Keratinocyte (primary cell): ENCODE results near the gene FUT7. TPM values are rescaled to one million over a fixed set of nuclear protein-coding genes. Genes with fewer than 3 reads are reported as not detected.

ENCODE experiments used
- DNase-seq: peaks from one replicate; pipeline ENCODE4 v3.0.0-alpha.2; 2011; ENCODE audit warnings: low read depth, missing footprints, low spot score
- FAIRE-seq: peaks from 2 replicates; lab custom pipeline; 2011; peaks lifted over from hg19 to GRCh38; lab: Jason Lieb, UNC
- H2AFZ ChIP-seq: 2 replicates; pipeline ENCODE4 v1.6.0; 2012; ENCODE audit warnings: low read length, control low read depth, inconsistent platforms; ENCODE audit not compliant: control insufficient read depth
- H3K27ac ChIP-seq: 2 replicates; pipeline ENCODE4 v1.5.1; 2011; ENCODE audit warnings: low read length; ENCODE audit not compliant: control insufficient read depth, insufficient read depth
- H3K27me3 ChIP-seq: 3 replicates; pipeline ENCODE4 v1.6.0; 2011; ENCODE audit warnings: low read length; ENCODE audit not compliant: control insufficient read depth, insufficient read depth; ENCODE audit errors: extremely low read depth
- H3K36me3 ChIP-seq, 2 experiments: 2 replicates in 1 of 2; 3 replicates in 1 of 2; pipeline ENCODE4 v1.5.1; 2011; ENCODE audit warnings: low read length in 2 of 2, mild to moderate bottlenecking in 1 of 2; ENCODE audit not compliant: control insufficient read depth in 2 of 2, insufficient read depth in 2 of 2; ENCODE audit errors: extremely low read depth in 1 of 2
- H3K4me1 ChIP-seq: 3 replicates; pipeline ENCODE4 v1.5.1; 2011; ENCODE audit warnings: low read length; ENCODE audit not compliant: control insufficient read depth, insufficient read depth; ENCODE audit errors: extremely low read depth
- H3K4me2 ChIP-seq: 3 replicates; pipeline ENCODE4 v1.6.0; 2011; ENCODE audit warnings: low read depth, low read length; ENCODE audit not compliant: control insufficient read depth, insufficient read depth; ENCODE audit errors: extremely low read depth
- H3K4me3 ChIP-seq, 3 experiments: fragments of 200-600 bp in 1 of 3; sonication (generic) in 1 of 3; 2 replicates in 2 of 3; 3 replicates in 1 of 3; pipeline ENCODE4 v1.5.1; 2011 to 2016; ENCODE audit warnings: low read length in 3 of 3, mild to moderate bottlenecking in 3 of 3, control low read depth in 2 of 3, inconsistent platforms in 1 of 3, low read depth in 1 of 3, mixed read lengths in 1 of 3, mixed run types in 1 of 3, moderate library complexity in 1 of 3; ENCODE audit not compliant: control insufficient read depth in 2 of 3, insufficient read depth in 2 of 3; ENCODE audit errors: extremely low read depth in 1 of 3
- H3K79me2 ChIP-seq: 2 replicates; pipeline ENCODE4 v1.6.0; 2012; ENCODE audit warnings: low read length; ENCODE audit not compliant: control insufficient read depth, insufficient read depth
- H3K9ac ChIP-seq: 3 replicates; pipeline ENCODE4 v1.6.0; 2011; ENCODE audit warnings: low read length; ENCODE audit not compliant: control insufficient read depth, insufficient read depth; ENCODE audit errors: extremely low read depth
- H3K9me1 ChIP-seq: 3 replicates; pipeline ENCODE4 v1.6.0; 2011; ENCODE audit warnings: low read length; ENCODE audit not compliant: control insufficient read depth, insufficient read depth; ENCODE audit errors: extremely low read depth
- H3K9me3 ChIP-seq: 2 replicates; pipeline ENCODE4 v1.5.1; 2012; ENCODE audit warnings: low read depth, low read length; ENCODE audit not compliant: control insufficient read depth
- H4K20me1 ChIP-seq: 3 replicates; pipeline ENCODE4 v1.6.0; 2011; ENCODE audit warnings: low read length; ENCODE audit not compliant: control insufficient read depth, insufficient read depth; ENCODE audit errors: extremely low read depth
- EZH2 ChIP-seq: IDR thresholded peaks from one replicate; pipeline ENCODE4 v1.6.1; 2012; ENCODE audit warnings: inconsistent platforms, mild to moderate bottlenecking, low read length, moderate library complexity
- dilution Hi-C: fragments of 300-500 bp; cut with MboI; formaldehyde crosslinking; loops from one replicate; pipeline ENCODE4 v1.7.0; 2020; ENCODE audit warnings: low sequenced_read_pairs; ENCODE audit not compliant: extremely low pct_ligation_motif_present
- polyA plus RNA-seq, 5 experiments: library from polyadenylated mRNA; depleted of rRNA in 3 of 5; stranded (reverse) in 3 of 5; stranded (forward) in 1 of 5; unstranded in 1 of 5; fragments of >200 nt; gene quantifications; 1 replicate in 1 of 5; 2 replicates in 3 of 5; 3 replicates in 1 of 5; pipeline versions ENCODE4 v1.2.1 to v1.2.3, GENCODE V29; 2011 to 2012; ENCODE audit warnings: missing spikeins in 2 of 5, low read depth in 1 of 5, low replicate concordance in 1 of 5
- TF ChIP-seq, protein P1 (sequence below), 3 experiments: IDR thresholded peaks in 1 of 3; conservative IDR thresholded peaks in 1 of 3; optimal IDR thresholded peaks in 1 of 3; 2 replicates in 2 of 3; 3 replicates in 1 of 3; pipeline versions ENCODE3 to v1.5.1; 2011; ENCODE audit warnings: low read length in 3 of 3, mild to moderate bottlenecking in 3 of 3, moderate library complexity in 2 of 3, control low read depth in 1 of 3, inconsistent platforms in 1 of 3; ENCODE audit not compliant: insufficient read depth in 2 of 3; ENCODE audit errors: extremely low read depth in 1 of 3

The FUT7 gene
- polyA plus RNA-seq, 1 donor (not counting 4 experiments of a cell fraction or from before 2014, with no cell fraction given) = not detected

DNA sequence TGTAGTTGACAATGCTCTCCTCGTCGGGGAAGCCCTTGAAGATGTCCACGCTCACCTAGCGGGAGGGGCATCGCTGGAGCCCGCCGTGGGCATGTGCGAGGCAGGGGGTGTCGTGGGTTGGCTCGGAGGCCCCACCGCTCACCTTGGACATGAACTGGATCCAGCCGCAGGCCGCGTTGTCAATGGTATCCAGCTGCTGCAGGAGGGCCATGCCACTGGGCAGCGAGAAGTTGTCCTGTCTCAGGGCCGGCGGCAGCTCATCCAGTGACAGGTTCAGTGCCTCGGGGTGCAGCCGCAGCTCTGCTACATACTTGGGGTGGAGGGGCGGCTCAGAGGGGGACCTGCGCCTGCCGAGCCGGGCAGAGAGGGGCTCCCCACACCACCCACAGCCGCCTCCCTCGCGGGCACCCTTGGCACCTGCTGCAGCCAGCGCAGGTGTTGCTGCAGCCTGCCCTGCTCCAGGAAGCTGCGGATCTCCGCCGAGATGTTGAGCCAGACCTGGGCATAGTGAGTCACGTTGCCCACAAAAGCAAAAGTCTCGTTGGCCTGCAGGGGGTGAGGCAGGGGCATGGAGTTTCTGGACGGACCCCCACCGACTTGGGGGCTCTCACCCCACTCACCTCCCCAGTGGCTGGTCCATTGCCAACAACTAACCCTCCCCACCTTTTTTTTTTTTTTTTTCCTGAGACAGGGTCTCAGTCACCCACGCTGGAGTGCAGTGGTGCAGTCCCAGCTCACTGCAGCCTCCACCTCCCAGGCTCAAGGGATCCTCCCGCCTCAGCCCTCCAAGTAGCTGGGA is 12.9 kb downstream of the FUT7 start:
- no peak overlapping the region for H2AFZ ChIP-seq
- no peak for FAIRE-seq
- no peaks in the 10 kb centered on the region for H3K9me1 ChIP-seq
- H3K36me3 ChIP-seq = no peaks in the 10 kb centered on the region
- H3K27me3 ChIP-seq = no peaks in the 10 kb centered on the region
- H3K9ac ChIP-seq = no peak overlapping the region
- H3K27ac ChIP-seq = no peak overlapping the region
- no peaks in the 10 kb centered on the region for H3K4me1 ChIP-seq
- dilution Hi-C loops = no loop called here
- H3K4me2 ChIP-seq = no peak overlapping the region
- H3K9me3 ChIP-seq = no peaks in the 10 kb centered on the region
- no peak for DNase-seq
- H4K20me1 ChIP-seq = no peaks in the 10 kb centered on the region
- no peak overlapping the region for H3K4me3 ChIP-seq
- H3K79me2 ChIP-seq = no peaks in the 10 kb centered on the region
- TF ChIP-seq, protein P1, sequence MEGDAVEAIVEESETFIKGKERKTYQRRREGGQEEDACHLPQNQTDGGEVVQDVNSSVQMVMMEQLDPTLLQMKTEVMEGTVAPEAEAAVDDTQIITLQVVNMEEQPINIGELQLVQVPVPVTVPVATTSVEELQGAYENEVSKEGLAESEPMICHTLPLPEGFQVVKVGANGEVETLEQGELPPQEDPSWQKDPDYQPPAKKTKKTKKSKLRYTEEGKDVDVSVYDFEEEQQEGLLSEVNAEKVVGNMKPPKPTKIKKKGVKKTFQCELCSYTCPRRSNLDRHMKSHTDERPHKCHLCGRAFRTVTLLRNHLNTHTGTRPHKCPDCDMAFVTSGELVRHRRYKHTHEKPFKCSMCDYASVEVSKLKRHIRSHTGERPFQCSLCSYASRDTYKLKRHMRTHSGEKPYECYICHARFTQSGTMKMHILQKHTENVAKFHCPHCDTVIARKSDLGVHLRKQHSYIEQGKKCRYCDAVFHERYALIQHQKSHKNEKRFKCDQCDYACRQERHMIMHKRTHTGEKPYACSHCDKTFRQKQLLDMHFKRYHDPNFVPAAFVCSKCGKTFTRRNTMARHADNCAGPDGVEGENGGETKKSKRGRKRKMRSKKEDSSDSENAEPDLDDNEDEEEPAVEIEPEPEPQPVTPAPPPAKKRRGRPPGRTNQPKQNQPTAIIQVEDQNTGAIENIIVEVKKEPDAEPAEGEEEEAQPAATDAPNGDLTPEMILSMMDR (optimal IDR thresholded peaks at IDR 0.05 in 1 of 3, IDR thresholded peaks at IDR 0.05 in 1 of 3, conservative IDR thresholded peaks at IDR 0.05 in 1 of 3; ENCODE audit: extremely low read depth in 1 of 3, insufficient read depth in 2 of 3, low read length in 3 of 3) = peak in 1 of 3 experiments; percentile 50
- TF ChIP-seq EZH2 = no peak

DNA sequence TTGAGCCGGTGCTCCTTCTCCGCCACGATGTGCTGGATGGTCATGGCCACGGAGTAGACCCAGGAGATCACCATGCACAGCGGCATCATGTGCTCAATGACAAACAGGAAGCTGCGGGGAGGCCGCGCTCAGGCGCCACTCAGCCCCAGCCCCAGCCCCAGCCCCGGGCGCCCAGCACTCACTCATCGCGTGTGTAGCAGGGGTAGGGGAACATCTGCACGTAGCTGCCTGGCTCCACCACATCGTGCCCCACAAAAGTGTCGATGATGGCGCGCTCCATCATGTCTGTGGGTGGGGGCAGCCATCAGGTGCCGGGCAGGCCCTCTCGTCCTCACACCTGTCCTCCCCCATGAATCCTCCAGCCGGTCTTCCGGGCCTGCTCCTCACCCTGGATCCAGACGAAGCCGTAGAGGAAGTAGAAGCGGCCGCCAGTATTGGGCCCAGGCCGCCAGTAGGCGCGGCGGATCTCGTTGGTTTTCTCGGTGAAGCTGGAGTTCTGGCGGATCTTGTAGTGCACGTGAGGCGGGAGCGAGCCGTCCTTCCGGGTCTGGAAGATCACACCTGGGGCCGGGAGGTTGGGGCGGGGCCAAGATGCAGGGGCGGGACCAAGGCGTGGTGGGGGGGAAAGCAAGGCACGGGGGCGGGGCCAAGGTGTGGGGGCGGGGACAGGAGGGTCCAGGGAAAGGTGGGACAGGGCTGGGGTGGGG is 13.9 kb downstream of the FUT7 start:
- Histone ChIP-seq H3K4me3 (no peak overlapping the region), H3K9me3 (no peaks in the 10 kb centered on the region), H2AFZ (no peak overlapping the region), H3K9me1 (no peaks in the 10 kb centered on the region), H3K4me2 (no peak overlapping the region), H3K27me3 (no peaks in the 10 kb centered on the region), H3K27ac (no peak overlapping the region), H4K20me1 (no peaks in the 10 kb centered on the region), H3K9ac (no peak overlapping the region), H3K36me3 (no peaks in the 10 kb centered on the region), H3K79me2 (no peaks in the 10 kb centered on the region), H3K4me1 (no peaks in the 10 kb centered on the region)
- DNase-seq (no peak), FAIRE-seq (no peak)
- dilution Hi-C loops = no loop called here
- no peak for TF ChIP-seq EZH2
- TF ChIP-seq, protein P1 (optimal IDR thresholded peaks at IDR 0.05 in 1 of 3, IDR thresholded peaks at IDR 0.05 in 1 of 3, conservative IDR thresholded peaks at IDR 0.05 in 1 of 3; ENCODE audit: extremely low read depth in 1 of 3, insufficient read depth in 2 of 3, low read length in 3 of 3) = no peak
